ENCODE data around the gene SCAMP4.

Gene SCAMP4

GRCh38 chr19:1921825-1922224 is 16.6 kb downstream of the SCAMP4 start:
- peaks cover 88% of the 10 kb centered on the region for H3K36me3 ChIP-seq
- peaks cover 17% of the 10 kb centered on the region; the same call in 1 of the 2 replicates for H4K20me1 ChIP-seq
- no peaks in the 10 kb centered on the region for H3K27me3 ChIP-seq
- H3K4me3 ChIP-seq: no peak overlapping the region
- H3K9me3 ChIP-seq: no peaks in the 10 kb centered on the region
- H3K4me1 ChIP-seq: peaks cover 23% of the 10 kb centered on the region
- H3K9ac ChIP-seq: no peak overlapping the region
- no peak for TF ChIP-seq Cebpa-rat (IDR thresholded peaks at IDR 0.05)
- no peak overlapping the region for H3K27ac ChIP-seq
- H3K4me2 ChIP-seq: no peak overlapping the region

DNA sequence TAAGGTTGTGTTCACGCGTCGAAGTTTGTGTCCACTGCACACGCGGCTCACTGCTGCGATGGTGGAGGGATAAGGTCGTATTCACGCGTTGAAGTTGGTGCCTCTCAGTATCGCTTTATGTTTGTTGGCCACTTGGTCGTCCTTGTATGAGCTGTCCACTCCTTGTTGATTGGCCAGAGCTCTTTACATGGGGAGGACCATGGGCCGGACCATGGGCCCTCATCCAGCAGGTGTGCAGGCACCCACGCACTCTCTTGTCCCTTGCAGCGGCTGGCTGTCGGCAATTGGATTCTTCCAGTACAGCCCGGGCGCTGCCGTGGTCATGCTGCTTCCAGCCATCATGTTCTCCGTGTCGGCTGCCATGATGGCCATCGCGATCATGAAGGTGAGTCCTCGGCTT is 17.6 kb downstream of the SCAMP4 start:
- no peak overlapping the region for H3K9ac ChIP-seq
- H3K4me1 ChIP-seq: peaks cover 33% of the 10 kb centered on the region
- peaks cover 7% of the 10 kb centered on the region; the same call in 1 of the 2 replicates for H4K20me1 ChIP-seq
- H3K9me3 ChIP-seq: no peaks in the 10 kb centered on the region
- H3K4me3 ChIP-seq: no peak overlapping the region
- peaks cover 4% of the 10 kb centered on the region; the same call in 1 of the 2 replicates for H3K27me3 ChIP-seq
- H3K36me3 ChIP-seq: peaks cover 79% of the 10 kb centered on the region
- no peak for TF ChIP-seq Cebpa-rat (IDR thresholded peaks at IDR 0.05)
- no peak overlapping the region for H3K4me2 ChIP-seq
- H3K27ac ChIP-seq: no peak overlapping the region

GRCh38 chr19:1923319-1923718 is 18.1 kb downstream of the SCAMP4 start:
- no peak overlapping the region for H3K9ac ChIP-seq

DNA sequence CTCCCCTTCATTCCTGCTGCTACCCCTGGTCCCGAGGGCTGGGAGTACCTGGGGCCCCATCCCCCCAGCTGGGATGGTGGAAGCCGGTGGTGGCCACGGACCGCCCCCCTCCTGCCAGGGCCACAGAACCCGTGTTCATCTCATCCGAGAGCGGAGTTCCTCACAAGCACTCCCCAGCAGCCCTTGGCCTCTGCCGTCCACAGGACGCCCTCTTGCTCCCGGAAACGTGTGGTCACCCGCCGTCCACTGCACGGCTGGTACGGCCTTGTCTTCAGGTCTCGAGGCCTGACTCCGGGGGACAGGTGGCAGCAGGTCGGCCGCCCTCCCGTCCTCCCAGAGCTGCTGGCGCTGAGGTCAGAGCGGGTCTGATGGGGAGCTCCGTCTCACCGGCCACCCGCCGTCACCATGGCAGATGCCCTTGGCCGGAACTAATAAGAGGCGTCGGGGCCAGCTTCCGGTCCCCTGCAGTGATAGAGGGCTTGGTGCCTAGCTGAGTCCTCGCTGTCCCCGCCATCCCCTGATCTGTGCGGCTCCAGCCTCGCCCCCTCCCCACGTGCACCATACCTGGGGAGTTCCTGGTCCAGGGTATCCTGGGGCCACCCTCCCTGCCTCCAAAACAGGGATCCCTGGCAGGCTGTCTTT is 19.2 kb downstream of the SCAMP4 start:
- Histone ChIP-seq H3K27ac (peak overlapping the region; percentile 26; the same call in 1 of the 2 replicates), H3K4me2 (no peak overlapping the region), H3K27me3 (peaks cover 19% of the 10 kb centered on the region), H4K20me1 (0 out of 2 replicates have a peak, but pooled peaks cover 5% of the 10 kb centered on the region), H3K9me3 (no peaks in the 10 kb centered on the region), H3K4me3 (no peak overlapping the region), H3K9ac (no peak overlapping the region), H3K4me1 (peaks cover 42% of the 10 kb centered on the region), H3K36me3 (peaks cover 62% of the 10 kb centered on the region)
- TF ChIP-seq Cebpa-rat (IDR thresholded peaks at IDR 0.05): no peak

More at GRCh38 chr19:1923319-1923718, 18.1 kb downstream of the SCAMP4 start:
- Histone ChIP-seq H4K20me1 (0 out of 2 replicates have a peak, but pooled peaks cover 5% of the 10 kb centered on the region), H3K4me1 (peaks cover 36% of the 10 kb centered on the region), H3K36me3 (peaks cover 74% of the 10 kb centered on the region), H3K4me3 (no peak overlapping the region), H3K27ac (no peak overlapping the region), H3K9me3 (no peaks in the 10 kb centered on the region), H3K4me2 (no peak overlapping the region), H3K27me3 (peaks cover 9% of the 10 kb centered on the region)
- TF ChIP-seq Cebpa-rat (IDR thresholded peaks at IDR 0.05): no peak

DNA sequence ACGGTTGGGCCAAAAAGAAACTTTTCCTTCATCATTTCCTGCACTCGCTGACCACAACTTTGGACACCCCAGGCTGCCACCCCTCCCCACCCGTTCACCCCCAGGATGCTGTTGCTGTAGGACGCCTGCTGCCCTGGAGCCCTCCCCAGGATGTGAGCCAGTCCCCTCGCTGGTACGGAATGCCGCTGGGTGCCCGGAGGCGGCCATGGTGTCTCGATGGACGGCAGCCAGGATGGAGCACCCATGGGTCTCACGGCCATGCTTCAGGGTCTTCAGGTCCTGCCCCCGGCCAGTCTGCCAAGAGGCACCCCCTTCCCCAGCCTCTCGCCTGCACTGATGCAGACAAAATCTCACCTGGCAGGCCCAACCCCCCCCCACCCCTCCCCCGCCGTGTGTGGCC is 20.3 kb downstream of the SCAMP4 start:
- no peaks in the 10 kb centered on the region for H3K9me3 ChIP-seq
- no peak overlapping the region for H3K27ac ChIP-seq
- H3K4me2 ChIP-seq: peak overlapping the region; percentile 51
- peaks cover 54% of the 10 kb centered on the region for H3K4me1 ChIP-seq
- TF ChIP-seq Cebpa-rat (IDR thresholded peaks at IDR 0.05): no peak
- peaks cover 19% of the 10 kb centered on the region for H3K27me3 ChIP-seq
- H3K36me3 ChIP-seq: peaks cover 51% of the 10 kb centered on the region
- 0 out of 2 replicates have a peak, but pooled peaks cover 5% of the 10 kb centered on the region for H4K20me1 ChIP-seq
- H3K9ac ChIP-seq: no peak overlapping the region
- no peak overlapping the region for H3K4me3 ChIP-seq

DNA sequence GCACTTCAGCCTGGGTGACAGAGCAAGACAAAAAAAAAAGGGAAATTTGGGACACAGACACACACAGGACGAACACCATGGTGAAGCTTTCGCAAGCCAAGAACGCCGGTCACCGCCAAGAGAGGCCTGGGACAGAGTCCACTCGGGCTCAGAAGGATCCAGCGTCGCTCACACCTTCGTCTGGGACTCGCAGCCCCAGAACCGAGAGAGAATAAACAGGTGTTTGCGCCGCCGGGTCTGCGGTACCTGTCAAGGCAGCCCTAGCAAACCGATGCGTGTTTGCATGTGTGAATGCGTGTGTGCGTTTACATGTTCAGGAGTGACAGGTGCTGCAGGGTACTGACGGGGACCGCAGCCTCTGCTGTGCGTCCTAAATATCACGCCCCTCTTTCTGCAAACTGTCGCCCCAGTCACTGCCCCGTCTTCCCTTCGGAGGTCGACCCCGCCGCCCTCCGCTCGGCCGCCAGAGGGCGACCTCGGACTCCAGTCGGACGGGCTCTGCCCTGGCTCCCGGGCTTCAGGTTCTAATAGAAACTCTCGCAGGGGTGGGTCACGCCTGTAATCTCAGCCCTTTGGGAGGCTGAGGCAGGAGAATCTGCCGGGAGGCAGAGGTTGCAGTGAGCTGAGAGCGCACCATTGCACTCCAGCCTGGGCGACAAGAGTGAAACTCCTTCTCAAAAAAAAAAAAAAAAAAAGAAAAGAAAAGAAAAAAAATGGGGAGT is 24.0 kb downstream of the SCAMP4 start:
- Histone ChIP-seq H3K4me2 (peak overlapping the region; percentile 90), H3K27ac (no peak overlapping the region), H3K27me3 (peaks cover 19% of the 10 kb centered on the region), H3K9ac (no peak overlapping the region), H3K4me3 (peak overlapping the region; percentile 49), H3K9me3 (peaks cover 16% of the 10 kb centered on the region), H3K36me3 (peaks cover 15% of the 10 kb centered on the region), H3K4me1 (peaks cover 69% of the 10 kb centered on the region), H4K20me1 (0 out of 2 replicates have a peak, but pooled peaks cover 5% of the 10 kb centered on the region)
- TF ChIP-seq Cebpa-rat (IDR thresholded peaks at IDR 0.05): no peak

GRCh38 chr19:1931445-1931844 is 26.2 kb downstream of the SCAMP4 start:
- Histone ChIP-seq H3K27ac (no peak overlapping the region), H3K9ac (no peak overlapping the region), H3K4me1 (peaks cover 55% of the 10 kb centered on the region), H3K36me3 (0 out of 2 replicates have a peak, but pooled peaks cover 3% of the 10 kb centered on the region), H3K9me3 (peaks cover 30% of the 10 kb centered on the region), H3K27me3 (peaks cover 19% of the 10 kb centered on the region), H4K20me1 (0 out of 2 replicates have a peak, but pooled peaks cover 5% of the 10 kb centered on the region), H3K4me3 (no peak overlapping the region), H3K4me2 (no peak overlapping the region)
- no peak for TF ChIP-seq Cebpa-rat (IDR thresholded peaks at IDR 0.05)

DNA sequence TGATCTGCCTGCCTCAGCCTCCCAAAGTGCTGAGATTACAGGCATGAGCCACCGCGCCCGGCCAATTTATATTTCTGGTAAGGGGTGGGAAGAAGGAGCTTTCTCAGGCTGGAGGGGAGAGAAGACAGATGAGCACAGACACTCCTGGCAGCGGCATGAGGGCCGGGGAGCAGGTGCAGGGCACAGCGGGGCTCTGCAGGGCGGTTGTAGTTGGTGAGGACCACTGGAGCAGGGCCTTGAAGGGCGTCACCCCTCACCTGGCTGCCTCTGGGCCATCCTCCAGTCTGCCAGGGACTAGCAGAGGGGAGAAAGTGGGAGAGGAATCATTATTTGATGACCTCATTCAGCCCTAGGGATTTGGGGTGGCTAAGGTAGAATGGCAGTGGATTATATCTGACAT is 27.2 kb downstream of the SCAMP4 start:
- no peak overlapping the region for H3K27ac ChIP-seq
- H3K36me3 ChIP-seq: 0 out of 2 replicates have a peak, but pooled peaks cover 3% of the 10 kb centered on the region
- H3K4me3 ChIP-seq: no peak overlapping the region
- H3K9me3 ChIP-seq: peaks cover 30% of the 10 kb centered on the region
- H3K9ac ChIP-seq: no peak overlapping the region
- no peak for TF ChIP-seq Cebpa-rat (IDR thresholded peaks at IDR 0.05)
- peaks cover 19% of the 10 kb centered on the region for H3K27me3 ChIP-seq
- H4K20me1 ChIP-seq: 0 out of 2 replicates have a peak, but pooled peaks cover 5% of the 10 kb centered on the region
- H3K4me2 ChIP-seq: no peak overlapping the region
- H3K4me1 ChIP-seq: peaks cover 45% of the 10 kb centered on the region

DNA sequence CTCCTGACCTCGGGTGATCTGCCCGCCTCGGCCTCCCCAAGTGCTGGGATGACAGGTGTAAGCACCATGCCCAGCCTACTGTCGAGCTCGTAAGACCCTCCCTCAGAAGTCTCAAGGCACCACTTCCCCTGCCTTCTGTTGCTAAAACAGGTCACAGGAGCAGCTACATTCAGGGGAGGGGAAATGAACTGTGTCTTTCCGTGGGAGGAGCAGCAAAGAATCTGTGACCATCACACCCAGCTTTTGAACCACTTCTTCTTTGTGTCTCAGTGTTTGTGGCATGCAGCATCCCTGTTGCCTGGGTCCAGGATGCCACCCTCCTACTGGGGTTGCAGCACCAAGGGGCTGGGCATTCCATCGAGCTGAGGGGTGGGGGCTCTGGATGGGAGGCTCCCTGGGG is 28.0 kb downstream of the SCAMP4 start:
- no peak overlapping the region for H3K4me3 ChIP-seq
- peak overlapping the region; percentile 34; the same call in 1 of the 2 replicates for H3K9ac ChIP-seq
- peaks cover 38% of the 10 kb centered on the region for H3K4me1 ChIP-seq
- 0 out of 2 replicates have a peak, but pooled peaks cover 5% of the 10 kb centered on the region for H4K20me1 ChIP-seq
- H3K27me3 ChIP-seq: peaks cover 10% of the 10 kb centered on the region
- no peak for TF ChIP-seq Cebpa-rat (IDR thresholded peaks at IDR 0.05)
- peak overlapping the region; percentile 59 for H3K4me2 ChIP-seq
- 0 out of 2 replicates have a peak, but pooled peaks cover 3% of the 10 kb centered on the region for H3K36me3 ChIP-seq
- H3K27ac ChIP-seq: no peak overlapping the region
- peaks cover 30% of the 10 kb centered on the region for H3K9me3 ChIP-seq

- H3K4me3 ChIP-seq: no peak overlapping the region
- H3K9ac ChIP-seq: no peak overlapping the region
- H3K4me1 ChIP-seq: peaks cover 37% of the 10 kb centered on the region
- 0 out of 2 replicates have a peak, but pooled peaks cover 5% of the 10 kb centered on the region for H4K20me1 ChIP-seq
- H3K27me3 ChIP-seq: peaks cover 4% of the 10 kb centered on the region
- no peak overlapping the region for H3K27ac ChIP-seq
- H3K4me2 ChIP-seq: peak overlapping the region; percentile 59
- peaks cover 30% of the 10 kb centered on the region for H3K9me3 ChIP-seq
- no peak for TF ChIP-seq Cebpa-rat (IDR thresholded peaks at IDR 0.05)
- 0 out of 2 replicates have a peak, but pooled peaks cover 3% of the 10 kb centered on the region for H3K36me3 ChIP-seq
Observed at GRCh38 chr19:1933942-1934341, 28.7 kb downstream of the SCAMP4 start.
